Activated CD8-positive, alpha-beta memory T cell treated with anti-CD3 and anti-CD28 coated beads, Interleukin-2, amount 50 U/mL, for 1 hour (primary cell): ENCODE measurements around the gene FEM1B.

Source experiments
- DNase-seq: peaks from one replicate; pipeline ENCODE4 v3.0.0-alpha.2; 2020; ENCODE audit errors: extremely low read depth

The FEM1B gene

GRCh38 chr15:68285259-68285980 is 7.9 kb downstream of the FEM1B start:
- no peak for DNase-seq

GRCh38 chr15:68286256-68286655 is 8.7 kb downstream of the FEM1B start:
- DNase-seq: no peak

GRCh38 chr15:68289057-68289456 is 11.5 kb downstream of the FEM1B start:
- DNase-seq: no peak

GRCh38 chr15:68289621-68290352 is 12.2 kb downstream of the FEM1B start:
- DNase-seq: no peak

- DNase-seq: no peak
These were observed 13.2 kb downstream of the FEM1B start for GRCh38 chr15:68290715-68291114.

GRCh38 chr15:68292157-68292781 is 14.7 kb downstream of the FEM1B start:
- no peak for DNase-seq

- DNase-seq: no peak
These were observed 15.4 kb downstream of the FEM1B start for GRCh38 chr15:68292967-68293366.

GRCh38 chr15:68295014-68295805 is 17.7 kb downstream of the FEM1B start:
- no peak for DNase-seq

- no peak for DNase-seq
These were observed 20.8 kb downstream of the FEM1B start for GRCh38 chr15:68298336-68298735.

GRCh38 chr15:68298882-68299381 is 21.4 kb downstream of the FEM1B start:
- DNase-seq: no peak

GRCh38 chr15:68299436-68299835 is 21.9 kb downstream of the FEM1B start:
- no peak for DNase-seq

GRCh38 chr15:68300115-68300940 is 22.8 kb downstream of the FEM1B start:
- no peak for DNase-seq

GRCh38 chr15:68301301-68301700 is 23.8 kb downstream of the FEM1B start:
- DNase-seq: no peak

- no peak for DNase-seq
These were observed 25.2 kb downstream of the FEM1B start for GRCh38 chr15:68302729-68303128.

GRCh38 chr15:68303134-68303533 is 25.6 kb downstream of the FEM1B start:
- no peak for DNase-seq

GRCh38 chr15:68303560-68304436 is 26.3 kb downstream of the FEM1B start:
- no peak for DNase-seq

GRCh38 chr15:68304589-68305337 is 27.2 kb downstream of the FEM1B start:
- DNase-seq: no peak

GRCh38 chr15:68305420-68305871 is 27.9 kb downstream of the FEM1B start:
- no peak for DNase-seq
